ENCODE data around the gene ACADL.

The ACADL gene

DNA sequence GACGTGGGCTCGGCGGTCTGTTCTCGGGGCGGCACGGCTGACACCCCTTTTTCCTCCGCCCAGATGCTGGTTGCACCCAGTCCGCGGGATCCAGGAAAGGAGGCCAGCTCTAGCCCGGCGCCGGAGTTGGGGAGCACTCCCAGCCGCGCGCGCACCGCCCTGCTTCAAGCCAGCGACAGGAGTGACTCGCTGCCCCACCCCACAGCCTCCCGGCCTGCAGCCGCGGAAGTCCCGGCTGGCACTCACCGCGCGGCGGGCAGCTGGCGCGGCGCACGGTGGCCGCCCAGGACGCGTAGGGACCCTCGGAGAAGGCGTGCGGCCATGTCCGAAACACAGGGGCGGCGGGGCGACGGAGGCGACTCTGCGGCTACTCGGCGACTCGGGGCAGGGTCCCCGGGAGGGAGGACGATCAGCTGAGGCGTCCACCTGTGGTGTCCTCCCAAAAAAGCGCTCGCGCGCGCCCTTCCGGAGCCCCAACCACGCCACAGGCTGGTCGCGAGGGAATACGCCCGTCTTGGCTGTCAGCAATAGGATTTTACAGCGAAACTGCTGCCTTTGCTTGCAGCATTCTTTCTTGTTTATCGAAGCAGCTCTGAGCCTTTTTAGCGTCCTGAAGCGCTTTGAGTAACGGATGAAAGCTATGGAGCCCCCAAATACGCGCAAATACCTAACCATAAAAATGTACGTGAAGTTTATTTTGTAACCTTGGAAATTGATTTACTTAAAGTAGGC, at the start of gene ACADL:
ACADL (minus strand) TSS at position 507 of the 732 bp plus-strand sequence; CDS start at position 323, 184 bp downstream.
- DNase-seq (ENCODE audit: low spot score): peak; percentile 69

- no peak for DNase-seq (ENCODE audit: low spot score)
Observed at GRCh38 chr2:210271300-210271699, 46.1 kb upstream of the ACADL start.

DNA sequence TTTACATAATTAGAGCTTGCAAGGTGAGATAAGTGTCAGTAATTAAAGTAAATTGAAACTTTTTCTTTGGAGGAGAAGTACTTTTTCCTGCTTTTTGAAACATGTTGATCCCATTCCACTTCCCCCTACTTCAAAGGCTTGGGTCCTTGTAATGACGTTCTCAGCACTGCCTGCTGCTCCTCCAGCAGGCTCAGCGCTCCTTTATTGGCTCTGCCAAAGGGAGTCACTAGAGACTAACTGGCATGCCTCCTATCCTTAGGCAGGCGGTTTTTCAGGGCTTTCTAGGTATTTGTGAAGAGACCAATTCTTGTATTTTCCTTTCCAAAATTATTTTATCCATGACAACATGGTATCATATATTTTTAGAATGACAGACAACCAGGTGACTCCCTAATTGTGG, 43.9 kb upstream of the ACADL start:
- DNase-seq (ENCODE audit: low spot score): no peak

DNA sequence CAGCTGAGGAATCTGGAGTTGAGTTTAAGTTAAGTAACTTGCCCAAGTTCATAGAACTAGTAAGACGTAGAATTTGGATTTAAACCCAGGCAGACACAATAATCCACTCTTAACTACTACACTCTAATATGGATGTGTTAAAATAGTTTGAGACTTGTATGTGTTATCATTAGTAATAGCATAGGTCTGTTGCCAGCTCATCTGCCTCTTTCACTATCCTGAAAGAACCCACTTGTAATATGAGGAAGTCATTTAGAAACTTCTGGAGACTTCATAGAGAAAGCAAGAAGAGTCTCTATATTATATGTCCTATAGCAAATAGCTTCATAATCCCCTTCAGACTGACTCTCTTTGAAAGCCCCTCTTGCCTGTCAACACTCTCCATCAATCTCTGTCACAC, 43.0 kb upstream of the ACADL start:
- DNase-seq (ENCODE audit: low spot score): no peak

DNA sequence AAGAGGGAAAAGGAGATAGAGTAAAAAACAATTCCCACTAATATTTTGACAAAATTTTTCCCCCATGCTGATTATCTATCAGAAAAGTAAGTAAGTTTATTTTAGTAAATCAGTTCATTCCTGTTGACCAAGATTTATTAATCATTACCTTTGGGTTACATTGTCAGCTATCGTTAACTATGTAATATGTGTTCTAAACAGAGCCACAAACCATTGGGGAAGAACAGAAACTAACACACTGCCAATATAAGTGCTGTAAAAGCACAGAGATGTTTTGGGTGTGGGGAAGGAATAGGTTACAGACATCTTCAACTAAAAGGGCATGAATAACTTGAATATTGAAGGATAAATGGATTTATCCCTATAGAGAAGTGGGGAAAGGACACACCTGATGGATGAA, 42.5 kb upstream of the ACADL start:
- no peak for DNase-seq (ENCODE audit: low spot score)

DNA sequence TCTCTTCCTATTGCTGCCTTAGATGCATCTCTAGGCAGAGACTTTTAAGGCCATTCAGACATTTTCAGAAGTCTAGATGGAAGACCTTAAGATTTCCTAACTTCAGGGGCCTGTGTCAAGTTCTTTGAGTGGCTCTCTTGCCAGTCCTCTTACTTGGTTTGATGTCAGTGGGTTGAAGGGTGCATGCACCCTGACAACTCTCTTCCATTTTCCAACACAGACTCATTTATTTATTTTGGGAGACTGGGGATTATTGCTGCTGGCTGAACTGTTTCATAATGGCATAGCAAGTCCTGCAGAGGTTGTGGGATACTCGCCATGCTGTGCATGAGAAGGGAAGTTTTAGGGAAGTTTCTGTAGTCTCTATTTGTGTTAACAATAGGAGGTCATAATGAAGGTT, 39.0 kb upstream of the ACADL start:
- DNase-seq (ENCODE audit: low spot score): no peak

DNA sequence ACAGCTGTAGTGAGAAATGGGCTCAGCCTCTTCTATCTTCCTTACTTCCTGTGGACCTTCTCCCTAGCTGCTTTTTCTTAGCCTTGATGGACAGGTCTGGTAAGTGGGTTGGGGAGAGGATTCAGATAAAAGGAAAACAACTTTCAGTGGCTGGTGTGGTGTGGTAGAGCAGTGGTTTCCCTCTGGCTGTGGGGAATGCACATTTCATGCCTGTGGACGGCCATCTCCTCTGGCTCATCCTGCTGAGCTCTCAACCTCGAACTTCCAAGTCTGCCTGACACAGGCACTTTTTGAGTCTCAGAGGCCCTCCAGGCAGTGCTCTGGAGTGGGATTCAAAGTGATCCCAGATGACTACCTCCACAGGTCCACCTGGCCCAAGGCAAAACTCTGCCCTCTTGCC, 38.6 kb upstream of the ACADL start:
- DNase-seq (ENCODE audit: low spot score): no peak

- DNase-seq (ENCODE audit: low spot score): no peak
Observed at GRCh38 chr2:210262036-210262435, 36.8 kb upstream of the ACADL start.

- DNase-seq (ENCODE audit: low spot score): no peak
Observed at GRCh38 chr2:210259687-210260086, 34.4 kb upstream of the ACADL start.

DNA sequence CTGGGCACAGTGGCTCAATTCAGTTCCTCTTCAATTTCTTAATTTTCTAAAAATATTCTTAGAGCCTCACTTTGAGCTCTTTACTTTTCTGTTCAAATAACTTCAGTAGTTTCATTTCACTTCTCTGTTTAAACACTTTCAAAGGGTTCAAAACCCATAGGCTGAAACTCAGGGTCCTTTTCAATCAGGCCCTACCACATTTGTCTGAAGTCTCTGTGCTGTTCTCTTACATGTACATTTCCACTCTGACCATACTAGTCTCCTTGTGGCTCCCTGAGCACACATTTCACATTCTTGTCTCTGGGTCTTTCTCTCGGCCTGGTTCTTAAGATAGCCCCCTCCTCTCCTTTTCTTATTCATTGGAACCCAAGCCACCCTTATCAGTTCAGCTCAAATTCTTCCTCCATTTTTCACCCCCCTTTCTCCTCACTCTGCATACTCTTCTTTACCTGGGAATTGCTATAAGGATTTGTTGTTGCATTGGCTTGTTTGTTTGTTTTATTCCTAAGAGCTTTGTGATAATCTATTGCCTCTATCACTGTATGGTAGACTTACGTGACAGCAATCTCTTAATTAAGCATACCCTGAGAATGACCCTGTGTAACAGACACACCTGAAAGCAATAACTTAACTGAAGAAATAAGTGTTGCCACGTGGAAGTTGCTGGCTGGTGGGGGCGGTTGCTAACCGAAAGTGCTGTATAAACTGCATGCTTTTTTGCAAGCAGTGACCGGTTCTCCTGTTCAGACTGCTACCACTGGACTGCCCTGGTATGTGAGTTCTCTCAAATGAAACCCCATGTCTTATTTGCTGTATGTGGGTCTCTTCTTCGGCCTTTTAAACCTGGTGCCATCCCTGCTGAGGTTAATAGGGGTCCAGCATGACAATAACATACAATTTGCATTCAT, 27.7 kb upstream of the ACADL start:
- no peak for DNase-seq (ENCODE audit: low spot score)

- DNase-seq (ENCODE audit: low spot score): no peak
Observed at GRCh38 chr2:210250622-210251021, 25.4 kb upstream of the ACADL start.

GRCh38 chr2:210233487-210233886, 8.2 kb upstream of the ACADL start:
- no peak for DNase-seq (ENCODE audit: low spot score)

DNA sequence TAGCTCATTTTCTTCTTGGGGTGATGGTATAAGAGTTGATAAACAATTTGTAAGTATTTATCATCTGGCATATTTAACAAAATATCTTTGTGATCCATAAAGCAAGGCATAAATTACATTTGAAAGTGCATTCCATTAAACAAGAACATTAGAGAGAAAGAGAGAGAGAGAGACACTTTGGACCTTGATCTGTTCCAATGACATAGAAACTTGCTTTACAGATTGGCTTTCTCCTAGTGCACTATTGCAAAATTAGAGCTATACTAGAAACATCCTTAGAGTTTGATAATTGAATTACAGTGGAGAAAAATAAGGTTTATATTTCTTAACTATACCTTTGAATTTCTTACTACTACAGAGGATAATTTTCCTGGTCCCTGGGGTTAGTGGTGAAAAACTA, 5.7 kb upstream of the ACADL start:
- DNase-seq (ENCODE audit: low spot score): no peak

DNA sequence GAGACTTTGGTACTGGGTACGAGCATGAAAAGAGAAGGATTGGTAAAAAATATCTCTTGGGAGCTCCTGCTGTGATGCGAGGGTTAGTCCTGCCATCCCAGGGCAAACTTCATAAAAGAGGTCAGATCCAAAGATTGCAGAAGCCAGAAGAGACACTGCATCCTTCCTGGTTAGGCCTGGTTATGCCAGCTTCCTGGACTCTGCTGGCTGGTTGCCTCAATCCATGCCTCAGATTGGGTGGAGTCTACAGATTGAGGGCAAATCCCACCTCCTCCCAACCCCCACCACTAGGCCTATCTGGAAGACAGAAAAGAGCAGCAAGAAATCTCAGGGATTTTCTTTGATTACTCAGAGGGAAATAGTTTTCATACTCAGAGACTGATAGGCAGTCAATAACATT, 5.3 kb upstream of the ACADL start:
- DNase-seq (ENCODE audit: low spot score): no peak

DNA sequence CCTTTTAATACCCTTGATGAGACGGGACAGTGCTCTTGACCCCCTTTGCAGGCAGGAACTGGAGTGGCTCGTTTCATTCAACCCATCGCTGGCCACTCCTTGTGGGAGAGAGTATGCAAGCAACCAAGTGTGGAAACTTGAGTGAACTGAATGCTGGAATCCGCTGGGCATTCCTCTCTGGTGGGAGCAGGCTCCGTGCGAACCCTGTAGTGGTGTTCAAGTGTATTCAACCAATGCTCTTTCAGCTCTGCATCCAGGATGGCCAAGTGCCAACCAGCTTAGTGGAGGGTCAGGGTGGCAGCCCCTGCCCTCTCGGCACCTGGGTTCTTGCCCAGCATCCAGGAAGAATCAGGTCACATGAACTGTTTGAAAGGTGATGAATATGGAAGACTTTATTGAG, 3.3 kb upstream of the ACADL start:
- no peak for DNase-seq (ENCODE audit: low spot score)

GRCh38 chr2:210227290-210228088, 2.2 kb upstream of the ACADL start:
- DNase-seq (ENCODE audit: low spot score): no peak

GRCh38 chr2:210226223-210226622, 976 bp upstream of the ACADL start:
- DNase-seq (ENCODE audit: low spot score): no peak

- DNase-seq (ENCODE audit: low spot score): peak; percentile 16
Observed at GRCh38 chr2:210224591-210224940, 681 bp downstream of the ACADL start.

DNA sequence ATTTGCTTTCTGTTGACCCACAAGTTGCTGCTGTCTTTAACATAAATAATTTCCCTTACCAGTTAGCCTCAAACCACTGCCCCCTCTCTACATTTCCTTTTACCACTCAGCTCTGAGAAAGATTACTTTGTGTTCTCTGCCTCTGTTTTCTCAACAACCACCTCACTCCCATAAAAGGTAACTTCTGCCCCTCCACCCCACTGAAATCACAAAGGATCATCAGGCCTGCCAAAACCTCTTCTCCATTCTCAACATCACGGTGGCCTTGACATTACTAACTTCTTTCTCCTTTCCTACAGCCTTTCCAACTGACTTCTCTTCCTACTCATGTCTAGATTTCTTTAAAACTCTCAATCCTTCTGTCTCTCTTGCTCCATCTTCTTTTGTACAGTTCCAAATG, 10.1 kb downstream of the ACADL start:
- no peak for DNase-seq (ENCODE audit: low spot score)

GRCh38 chr2:210210185-210210584, 15.1 kb downstream of the ACADL start:
- no peak for DNase-seq (ENCODE audit: low spot score)

DNA sequence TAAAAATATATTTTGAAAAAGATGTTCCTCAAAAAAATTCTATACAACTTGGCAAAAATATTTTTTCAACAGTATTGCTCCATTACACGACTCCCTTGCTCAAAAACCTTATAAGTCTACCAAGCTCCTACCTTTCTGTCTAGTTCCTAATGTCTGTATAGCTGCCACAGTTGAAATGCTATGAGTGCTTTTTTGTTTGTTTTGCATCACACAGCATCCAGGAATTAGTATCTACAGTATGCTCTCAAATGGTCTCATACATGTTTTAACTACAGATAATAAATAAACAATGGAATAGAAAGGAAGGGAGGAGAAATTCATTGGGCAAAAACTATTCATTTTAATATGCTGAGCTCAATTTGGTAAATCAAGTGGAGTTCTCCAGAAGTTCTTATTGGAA, 17.3 kb downstream of the ACADL start:
- DNase-seq (ENCODE audit: low spot score): no peak

GRCh38 chr2:210203558-210203957, 21.7 kb downstream of the ACADL start:
- no peak for DNase-seq (ENCODE audit: low spot score)

- DNase-seq (ENCODE audit: low spot score): no peak
Observed at GRCh38 chr2:210203147-210203546, 22.1 kb downstream of the ACADL start.

Measured in GM03348 (cell line).